Heart left ventricle (tissue), 16 donors: ENCODE data around the gene PDGFRB. TPM values are rescaled to one million over a fixed set of nuclear protein-coding genes. Genes with fewer than 3 reads are reported as not detected.

Experiments used
- ATAC-seq, 4 donors: fragments of 200-7000 bp; cut with Tn5 transposase; one replicate each; pipeline ENCODE4 v1.9.1; 2020 to 2022; ENCODE audit warnings: moderate library complexity in 4 of 4, mild to moderate bottlenecking in 3 of 4, moderate number of reproducible peaks in 1 of 4
- DNase-seq, 5 donors: peaks; one replicate each; pipeline ENCODE4 v3.0.0-alpha.2; 2020
- H3K27ac ChIP-seq, 12 donors: fragments of 200-600 bp; sonication (generic) in 4 of 12; one replicate each; pipeline versions ENCODE4 v1.5.0 to v1.8.0; 2016 to 2022; ENCODE audit warnings: mild to moderate bottlenecking in 2 of 12
- H3K27me3 ChIP-seq, 9 donors: fragments of 200-600 bp; sonication (generic) in 2 of 9; one replicate each; pipeline versions ENCODE4 v1.5.1 to v1.8.0; 2016 to 2022; ENCODE audit warnings: mild to moderate bottlenecking in 3 of 9
- H3K36me3 ChIP-seq, 9 donors: fragments of 200-600 bp; sonication (generic) in 2 of 9; one replicate each; pipeline versions ENCODE4 v1.5.0 to v1.8.0; 2018 to 2022; ENCODE audit warnings: mild to moderate bottlenecking in 2 of 9
- H3K4me1 ChIP-seq, 12 donors: fragments of 200-600 bp; sonication (generic) in 4 of 12; one replicate each; pipeline versions ENCODE4 v1.5.0 to v1.8.0; 2016 to 2022; ENCODE audit warnings: mild to moderate bottlenecking in 3 of 12
- H3K4me3 ChIP-seq, 12 donors: fragments of 200-600 bp; sonication (generic) in 4 of 12; one replicate each; pipeline versions ENCODE4 v1.5.0 to v1.8.0; 2017 to 2022; ENCODE audit warnings: mild to moderate bottlenecking in 9 of 12, moderate library complexity in 4 of 12
- H3K9me3 ChIP-seq, 12 donors: fragments of 200-600 bp; sonication (generic) in 4 of 12; one replicate each; pipeline versions ENCODE4 v1.5.0 to v1.8.0; 2016 to 2022; ENCODE audit warnings: mild to moderate bottlenecking in 1 of 12
- CTCF ChIP-seq, 12 donors: fragments of 200-600 bp; sonication (generic) in 4 of 12; IDR thresholded peaks; one replicate each; pipeline versions ENCODE4 v1.5.0 to v1.8.0; 2018 to 2022; ENCODE audit warnings: antibody characterized with exemption in 12 of 12, mild to moderate bottlenecking in 5 of 12
- POLR2A ChIP-seq, 2 donors: fragments of 450-650 bp; IDR thresholded peaks; one replicate each; pipeline ENCODE4 v1.6.1; 2017; ENCODE audit warnings: antibody characterized with exemption in 2 of 2, mild to moderate bottlenecking in 2 of 2, moderate library complexity in 2 of 2
- WGBS, 4 donors: extraction: QIAGEN DNeasy Blood & Tissue Kit in 2 of 4; methylation state at CpG; one replicate each; pipeline versions ENCODE4 v1.1.5 to v1.1.7; 2013 to 2018; 5-methylcytosine and 5-hydroxymethylcytosine counted together
- intact Hi-C, 10 donors: fragments of 100-400 bp; cut with DNase I; formaldehyde crosslinking; loops; one replicate each; pipeline versions ENCODE4 v1.11.1 to v1.14.2; 2022
- polyA plus RNA-seq, 2 donors: library from polyadenylated mRNA; stranded (reverse); fragments of 200-250 nt; gene quantifications; one replicate each; pipeline ENCODE4 v1.2.3, GENCODE V29; 2013
- total RNA-seq, 9 donors: library from RNA; depleted of rRNA in 2 of 9; stranded (reverse); fragments of >200 nt in 2 of 9; fragmentation: NEBNext Ultra II Directional in 3 of 9; extraction: Animal tissue kit (Norgen Biotek cat#: 25700) in 3 of 9; gene quantifications; one replicate each; pipeline versions ENCODE4 v1.1.0 to v1.2.4, GENCODE V29; 2016 to 2023
- donor health status: ischemic (EF 13 %, LVEDD 7.1; RV severe dilation, severe dysfunction).
- donor health status: healthy with polysubstance abuse.
- donor health status: DM: no; HTN: yes; CAD: no.
- donor health status: DM: no; HTN: no; CAD: no.
- donor health status: ischemic (EF 25% LVEDD 6.9; RV normal size, moderate dysfunction).
- donor health status: ischemic (EF 25% LVEDD 5.7; RV mildly dilated, moderate dysfunction).
- donor health status: healthy.
- donor health status: DM: yes; HTN: yes; CAD: no.
- donor health status: ischemic (EF 35%, LVEDD 5.7; RV mildly dilated, moderate dysfunction).
- donor health status: nonischemic (EF 11% LVEDD 7.7; RV severe dilation, severe dysfunction).
- donor health status: DM: yes; HTN: yes; CAD: no.
- donor health status: PGD.
- donor health status: ischemic (EF 29% LVEDD 5.4; RV normal size, mild dysfunction).
- donor health status: nonischemic (EF 23%, LVEDD 6.1; RV moderate dilation, normal function).

Gene PDGFRB
- total and polyA plus RNA-seq, 11 donors: 27.6 to 112 (median 45.6) TPM

- Histone ChIP-seq H3K9me3 (no peaks in the 10 kb centered on the region), H3K4me3 (no peak overlapping the region), H3K27ac (peak overlapping the region; percentile 74 to 96 (median 86)), H3K27me3 (no peaks in the 10 kb centered on the region), H3K36me3 (peaks cover 0 to 17% (median 0%) of the 10 kb centered on the region in 9 donors), H3K4me1 (peaks cover 2 to 97% (median 78%) of the 10 kb centered on the region in 12 donors)
- DNase-seq (peak in 1 of 5 donors; percentile 27), ATAC-seq (no peak)
- no peak for TF ChIP-seq POLR2A (IDR thresholded peaks at IDR 0.05)
- TF ChIP-seq CTCF (IDR thresholded peaks at IDR 0.05): no peak
- 68 to 76% (median 74%) methylated on average over 9 of the region's 9 CpGs for WGBS, 4 donors
- intact Hi-C loops: no loop called here
These were observed 14.0 kb downstream of the PDGFRB start for GRCh38 chr5:150141544-150142184.

GRCh38 chr5:150140830-150141229 lies 14.8 kb downstream of the PDGFRB start:
- Histone ChIP-seq H3K36me3 (peaks cover 0 to 22% (median 0%) of the 10 kb centered on the region in 9 donors), H3K27ac (peak overlapping the region; percentile 69 to 96 (median 86)), H3K9me3 (no peaks in the 10 kb centered on the region), H3K27me3 (no peaks in the 10 kb centered on the region), H3K4me3 (no peak overlapping the region), H3K4me1 (peaks cover 2 to 99% (median 79%) of the 10 kb centered on the region in 12 donors)
- peak in 1 of 4 donors; percentile 5 for ATAC-seq
- peak; percentile 64 to 74 (median 68) for DNase-seq
- intact Hi-C loops: no loop called here
- WGBS, 4 donors: 57 to 74% (median 70%) methylated on average over 11 of the region's 11 CpGs
- no peak for TF ChIP-seq POLR2A (IDR thresholded peaks at IDR 0.05)
- no peak for TF ChIP-seq CTCF (IDR thresholded peaks at IDR 0.05)

- Histone ChIP-seq H3K9me3 (no peaks in the 10 kb centered on the region), H3K36me3 (peaks cover 0 to 37% (median 0%) of the 10 kb centered on the region in 9 donors), H3K27me3 (no peaks in the 10 kb centered on the region), H3K4me3 (peak overlapping the region in 1 of 12 donors; percentile 17), H3K27ac (peak overlapping the region; percentile 69 to 96 (median 86)), H3K4me1 (peaks cover 2 to 98% (median 69%) of the 10 kb centered on the region in 12 donors)
- no peak for TF ChIP-seq CTCF (IDR thresholded peaks at IDR 0.05)
- no peak for TF ChIP-seq POLR2A (IDR thresholded peaks at IDR 0.05)
- no peak for ATAC-seq
- no peak for DNase-seq
- intact Hi-C loops: loop anchor here in 4 of 10 donors (10.0 kb wide), 2 partner anchors 215 to 295 kb away; partner anchors contain the start of gene TCOF1 (in 1 of the 4)
- WGBS, 4 donors: 69 to 80% (median 74%) methylated on average over 6 of the region's 6 CpGs
These were observed 16.3 kb downstream of the PDGFRB start for GRCh38 chr5:150139334-150139733.

GRCh38 chr5:150138551-150139265 lies 16.9 kb downstream of the PDGFRB start:
- DNase-seq: peak; percentile 59 to 75 (median 68)
- Histone ChIP-seq H3K27ac (peak overlapping the region; percentile 69 to 96 (median 86)), H3K4me3 (peak overlapping the region in 6 of 12 donors; percentile 1 to 32 (median 7)), H3K27me3 (no peaks in the 10 kb centered on the region), H3K36me3 (peaks cover 0 to 42% (median 0%) of the 10 kb centered on the region in 9 donors), H3K4me1 (peaks cover 2 to 98% (median 66%) of the 10 kb centered on the region in 12 donors), H3K9me3 (no peaks in the 10 kb centered on the region)
- TF ChIP-seq CTCF (IDR thresholded peaks at IDR 0.05): no peak
- peak in 1 of 2 donors; percentile 17 for TF ChIP-seq POLR2A (IDR thresholded peaks at IDR 0.05)
- peak in 3 of 4 donors; percentile 16 to 36 (median 23) for ATAC-seq
- 52 to 60% (median 55%) methylated on average over 9 to 10 of the region's 10 CpGs for WGBS, 4 donors
- intact Hi-C loops: loop anchor here in 4 of 10 donors (10.0 kb wide), 2 partner anchors 216 to 296 kb away; partner anchors contain the start of gene TCOF1 (in 1 of the 4)
